Mesenchymal stem cell (in vitro differentiated cells and primary cell): ENCODE data around the gene SLC30A1.

Experiments
- DNase-seq: peaks from one replicate; pipeline ENCODE4 v3.0.0-alpha.2; 2013
- H2AFZ ChIP-seq: one replicate; pipeline ENCODE4 v1.6.1; 2013; ENCODE audit warnings: low read depth, mild to moderate bottlenecking, control low read depth, inconsistent platforms, low read length, moderate library complexity
- H2AK5ac ChIP-seq: 2 replicates; pipeline ENCODE4 v1.6.1; 2013; ENCODE audit warnings: low read length, moderate library complexity, mild to moderate bottlenecking, inconsistent platforms; ENCODE audit not compliant: severe bottlenecking
- H2BK120ac ChIP-seq: one replicate; pipeline ENCODE4 v1.6.1; 2013; ENCODE audit warnings: low read depth, mild to moderate bottlenecking, inconsistent platforms, low read length, moderate library complexity
- H2BK12ac ChIP-seq, 2 experiments: one replicate each; pipeline ENCODE4 v1.6.1; 2013; ENCODE audit warnings: inconsistent platforms in 2 of 2, low read length in 2 of 2, mild to moderate bottlenecking in 2 of 2, moderate library complexity in 2 of 2, control low read depth in 1 of 2
- H2BK15ac ChIP-seq: one replicate; pipeline ENCODE4 v1.6.1; 2013; ENCODE audit warnings: mild to moderate bottlenecking, low read depth, inconsistent platforms; ENCODE audit not compliant: poor library complexity, severe bottlenecking
- H2BK5ac ChIP-seq: 2 replicates; pipeline ENCODE4 v1.6.1; 2013; ENCODE audit warnings: low read depth, mild to moderate bottlenecking, low read length, control low read depth, inconsistent platforms; ENCODE audit not compliant: poor library complexity, severe bottlenecking
- H3K14ac ChIP-seq, 2 experiments: one replicate each; pipeline ENCODE4 v1.6.1; 2013; ENCODE audit warnings: inconsistent platforms in 2 of 2, low read length in 2 of 2, control low read depth in 1 of 2, mild to moderate bottlenecking in 1 of 2, moderate library complexity in 1 of 2
- H3K18ac ChIP-seq, 2 experiments: one replicate each; pipeline ENCODE4 v1.6.1; 2013; ENCODE audit warnings: inconsistent platforms in 2 of 2, low read length in 2 of 2, control low read depth in 1 of 2, low read depth in 1 of 2, mild to moderate bottlenecking in 1 of 2
- H3K23ac ChIP-seq, 2 experiments: one replicate each; pipeline ENCODE4 v1.6.1; 2013; ENCODE audit warnings: inconsistent platforms in 2 of 2, low read length in 2 of 2, mild to moderate bottlenecking in 2 of 2, moderate library complexity in 2 of 2, control low read depth in 1 of 2
- H3K27ac ChIP-seq: 2 replicates; pipeline ENCODE4 v1.5.1; 2013; ENCODE audit warnings: mild to moderate bottlenecking, moderate library complexity, low read length, control low read depth, inconsistent platforms; ENCODE audit not compliant: poor library complexity, severe bottlenecking
- H3K27me3 ChIP-seq, 2 experiments: 2 replicates each; pipeline versions ENCODE4 v1.6.1 to v1.7.0; 2013; ENCODE audit warnings: low read length in 2 of 2, mild to moderate bottlenecking in 2 of 2, moderate library complexity in 2 of 2, control low read depth in 1 of 2, inconsistent platforms in 1 of 2; ENCODE audit not compliant: control insufficient read depth in 1 of 2, insufficient read depth in 1 of 2
- H3K36me3 ChIP-seq, 2 experiments: 2 replicates each; pipeline versions ENCODE4 v1.6.1 to v1.7.0; 2013; ENCODE audit warnings: low read length in 2 of 2, control low read depth in 1 of 2, inconsistent platforms in 1 of 2, low read depth in 1 of 2, mild to moderate bottlenecking in 1 of 2; ENCODE audit not compliant: insufficient read depth in 2 of 2, control insufficient read depth in 1 of 2
- H3K4ac ChIP-seq, 2 experiments: one replicate each; pipeline ENCODE4 v1.6.1; 2013; ENCODE audit warnings: inconsistent platforms in 2 of 2, low read length in 2 of 2, mild to moderate bottlenecking in 2 of 2, moderate library complexity in 2 of 2, control low read depth in 1 of 2, low read depth in 1 of 2
- H3K4me1 ChIP-seq: 2 replicates; pipeline ENCODE4 v1.6.1; 2013; ENCODE audit warnings: low read depth, low read length, control low read depth; ENCODE audit not compliant: control insufficient read depth, insufficient read depth
- H3K4me2 ChIP-seq: 2 replicates; pipeline ENCODE4 v1.6.1; 2013; ENCODE audit warnings: low read length, mild to moderate bottlenecking, inconsistent platforms; ENCODE audit not compliant: poor library complexity, severe bottlenecking
- H3K4me3 ChIP-seq, 2 experiments: 2 replicates each; pipeline versions ENCODE4 v1.5.1 to v1.7.0; 2013; ENCODE audit warnings: low read length in 2 of 2, mild to moderate bottlenecking in 2 of 2, control low read depth in 1 of 2, low read depth in 1 of 2; ENCODE audit not compliant: insufficient read depth in 1 of 2
- H3K79me1 ChIP-seq: replicated peaks from 2 replicates; pipeline ENCODE4 v1.6.1; 2013; ENCODE audit warnings: mild to moderate bottlenecking, control low read depth, low read length, inconsistent platforms; ENCODE audit not compliant: poor library complexity, severe bottlenecking
- H3K9ac ChIP-seq: 2 replicates; pipeline ENCODE4 v1.7.0; 2013; ENCODE audit warnings: mild to moderate bottlenecking, low read length, moderate library complexity
- H3K9me3 ChIP-seq: 2 replicates; pipeline ENCODE4 v1.7.0; 2013; ENCODE audit warnings: mild to moderate bottlenecking, low read length; ENCODE audit not compliant: control insufficient read depth
- H4K8ac ChIP-seq: one replicate; pipeline ENCODE4 v1.6.1; 2013; ENCODE audit warnings: inconsistent platforms, mild to moderate bottlenecking, low read length, moderate library complexity
- H4K91ac ChIP-seq: one replicate; pipeline ENCODE4 v1.6.1; 2013; ENCODE audit warnings: mild to moderate bottlenecking, low read length, inconsistent platforms
- WGBS: methylation state at CpG from one replicate; pipeline ENCODE4 v1.1.7; 2013; ENCODE audit warnings: mixed read lengths; 5-methylcytosine and 5-hydroxymethylcytosine counted together

Gene SLC30A1

DNA sequence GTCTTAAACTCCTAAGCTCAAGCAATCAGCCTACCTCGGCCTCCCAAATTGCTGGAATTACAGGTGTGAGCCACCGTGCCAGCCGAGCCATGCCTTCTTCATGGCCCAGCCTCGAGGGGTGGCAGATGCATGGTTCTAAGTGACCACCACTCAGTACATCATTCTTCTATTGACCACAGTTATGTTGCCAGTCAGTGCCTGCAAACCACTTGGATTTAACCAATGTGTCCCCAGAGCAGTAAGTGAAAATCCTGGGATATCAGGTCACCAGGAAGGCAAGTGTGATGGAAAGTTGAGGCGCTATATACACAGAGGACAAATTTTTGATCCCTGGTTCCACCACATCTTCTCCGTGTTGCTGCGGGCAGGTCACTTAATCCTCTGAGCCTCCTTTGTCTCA is 50.0 kb downstream of the SLC30A1 start:
- Histone ChIP-seq H3K18ac (no peak overlapping the region), H4K91ac (no peak overlapping the region), H3K23ac (no peak overlapping the region), H3K27me3 (peaks cover 4 to 37% of the 10 kb centered on the region in 2 experiments), H3K36me3 (peaks cover 0 to 3% of the 10 kb centered on the region in 2 experiments), H2AK5ac (no peak overlapping the region), H3K79me1 (no peaks in the 10 kb centered on the region), H3K27ac (no peak overlapping the region), H2BK15ac (no peak overlapping the region), H2AFZ (no peak overlapping the region), H3K9ac (no peak overlapping the region), H3K9me3 (no peaks in the 10 kb centered on the region), H2BK5ac (no peak overlapping the region), H2BK120ac (no peak overlapping the region), H3K4me1 (peaks cover 10% of the 10 kb centered on the region), H3K4ac (no peak overlapping the region), H2BK12ac (no peak overlapping the region), H3K14ac (no peak overlapping the region), H3K4me2 (no peak overlapping the region), H3K4me3 (no peak overlapping the region), H4K8ac (no peak overlapping the region)
- WGBS, result 92% methylated on average over 7 of the region's 7 CpGs
- no peak for DNase-seq

DNA sequence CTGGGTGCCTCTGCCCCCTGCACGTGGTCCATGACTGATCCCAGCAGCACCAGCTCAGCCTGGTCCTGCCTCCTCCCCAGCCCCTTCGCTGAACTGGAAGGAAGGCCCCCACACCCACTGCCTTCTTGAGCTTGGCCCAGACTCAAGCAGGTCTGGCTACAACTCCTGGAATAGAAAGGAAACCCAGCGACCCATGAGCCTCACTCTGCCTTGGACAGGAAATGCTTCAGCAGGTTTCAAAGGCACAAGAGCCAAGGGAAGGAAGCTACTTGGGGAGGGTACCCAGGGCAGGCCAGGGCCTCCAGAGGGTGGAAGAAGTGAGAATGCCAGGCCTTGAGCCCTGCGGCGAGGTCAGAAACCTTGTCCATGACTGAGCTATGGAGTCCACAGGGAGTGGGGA is 51.1 kb downstream of the SLC30A1 start:
- Histone ChIP-seq H4K8ac (no peak overlapping the region), H3K9ac (no peak overlapping the region), H3K27me3 (peaks cover 4 to 37% of the 10 kb centered on the region in 2 experiments), H3K36me3 (peaks cover 0 to 3% of the 10 kb centered on the region in 2 experiments), H2BK15ac (no peak overlapping the region), H3K4me2 (no peak overlapping the region), H3K4me3 (no peak overlapping the region), H3K4ac (no peak overlapping the region), H3K18ac (no peak overlapping the region), H3K4me1 (peaks cover 10% of the 10 kb centered on the region), H2BK12ac (no peak overlapping the region), H3K14ac (no peak overlapping the region), H3K23ac (no peak overlapping the region), H2BK5ac (no peak overlapping the region), H4K91ac (no peak overlapping the region), H2AFZ (no peak overlapping the region), H2BK120ac (no peak overlapping the region), H3K79me1 (no peaks in the 10 kb centered on the region), H3K9me3 (no peaks in the 10 kb centered on the region), H2AK5ac (no peak overlapping the region), H3K27ac (no peak overlapping the region)
- no peak for DNase-seq
- WGBS, result 88% methylated on average over 5 of the region's 5 CpGs

- Histone ChIP-seq H2BK15ac (no peak overlapping the region), H3K4me3 (no peak overlapping the region), H2AK5ac (no peak overlapping the region), H2BK120ac (no peak overlapping the region), H3K14ac (no peak overlapping the region), H4K8ac (no peak overlapping the region), H3K27ac (no peak overlapping the region), H3K4me2 (no peak overlapping the region), H3K36me3 (peaks cover 0 to 3% of the 10 kb centered on the region in 2 experiments), H4K91ac (no peak overlapping the region), H2BK12ac (no peak overlapping the region), H3K23ac (peak overlapping the region in 1 of 2 experiments; percentile 9), H3K4ac (no peak overlapping the region), H3K9ac (no peak overlapping the region), H3K27me3 (peaks cover 4 to 37% of the 10 kb centered on the region in 2 experiments), H3K18ac (no peak overlapping the region), H2BK5ac (no peak overlapping the region), H2AFZ (no peak overlapping the region), H3K9me3 (no peaks in the 10 kb centered on the region), H3K79me1 (no peaks in the 10 kb centered on the region), H3K4me1 (peaks cover 10% of the 10 kb centered on the region)
- DNase-seq, result no peak
- WGBS, result 100% methylated on average over 2 of the region's 3 CpGs
Observed at GRCh38 chr1:211527006-211527405, 52.0 kb downstream of the SLC30A1 start.

- H3K14ac ChIP-seq, result no peak overlapping the region
- no peak overlapping the region for H2BK120ac ChIP-seq
- no peak overlapping the region for H3K18ac ChIP-seq
- peaks cover 10% of the 10 kb centered on the region for H3K4me1 ChIP-seq
- H2BK5ac ChIP-seq, result no peak overlapping the region
- no peak overlapping the region for H3K23ac ChIP-seq
- H3K4ac ChIP-seq, result no peak overlapping the region
- H3K9ac ChIP-seq, result no peak overlapping the region
- WGBS, result 78% methylated on average over 1 of the region's 1 CpG
- no peak overlapping the region for H3K4me3 ChIP-seq
- no peak overlapping the region for H2AK5ac ChIP-seq
- H3K36me3 ChIP-seq, result peaks cover 0 to 3% of the 10 kb centered on the region in 2 experiments
- H4K91ac ChIP-seq, result no peak overlapping the region
- H3K27me3 ChIP-seq, result peaks cover 4 to 31% of the 10 kb centered on the region in 2 experiments
- no peaks in the 10 kb centered on the region for H3K9me3 ChIP-seq
- no peak for DNase-seq
- no peak overlapping the region for H3K27ac ChIP-seq
- H2BK12ac ChIP-seq, result no peak overlapping the region
- no peak overlapping the region for H4K8ac ChIP-seq
- H3K79me1 ChIP-seq, result no peaks in the 10 kb centered on the region
- H2AFZ ChIP-seq, result no peak overlapping the region
- no peak overlapping the region for H3K4me2 ChIP-seq
- no peak overlapping the region for H2BK15ac ChIP-seq
Observed at GRCh38 chr1:211526101-211526500, 52.9 kb downstream of the SLC30A1 start.
